ENCODE data around the gene SOHLH1. TPM values are rescaled to one million over a fixed set of nuclear protein-coding genes. Genes with fewer than 3 reads are reported as not detected.

The SOHLH1 gene
- total RNA-seq, 4 donors from 2014 or later = not detected

- no peak for DNase-seq
- no peaks in the 10 kb centered on the region for H3K27me3 ChIP-seq
- H3K9me3 ChIP-seq = no peaks in the 10 kb centered on the region
- H3K4me3 ChIP-seq = no peak overlapping the region
- H3K4me1 ChIP-seq = no peaks in the 10 kb centered on the region
- TF ChIP-seq POLR2A (IDR thresholded peaks at IDR 0.05) (no peak), CTCF (IDR thresholded peaks at IDR 0.05) (no peak)
- no peaks in the 10 kb centered on the region for H3K36me3 ChIP-seq
- H3K27ac ChIP-seq = no peak overlapping the region
These were observed 6.9 kb downstream of the SOHLH1 start for GRCh38 chr9:135692410-135692809.

- no peaks in the 10 kb centered on the region for H3K4me1 ChIP-seq
- no peaks in the 10 kb centered on the region for H3K9me3 ChIP-seq
- no peak overlapping the region for H3K4me3 ChIP-seq
- H3K36me3 ChIP-seq = no peaks in the 10 kb centered on the region
- no peak for DNase-seq
- no peak overlapping the region for H3K27ac ChIP-seq
- no peaks in the 10 kb centered on the region for H3K27me3 ChIP-seq
- TF ChIP-seq CTCF (IDR thresholded peaks at IDR 0.05) (no peak), POLR2A (IDR thresholded peaks at IDR 0.05) (no peak)
These were observed 8.3 kb downstream of the SOHLH1 start for GRCh38 chr9:135690836-135691570.

- H3K27me3 ChIP-seq = no peaks in the 10 kb centered on the region
- H3K36me3 ChIP-seq = no peaks in the 10 kb centered on the region
- no peak for TF ChIP-seq POLR2A (IDR thresholded peaks at IDR 0.05)
- TF ChIP-seq CTCF (IDR thresholded peaks at IDR 0.05) = no peak
- no peaks in the 10 kb centered on the region for H3K9me3 ChIP-seq
- H3K4me1 ChIP-seq = no peaks in the 10 kb centered on the region
- H3K27ac ChIP-seq = no peak overlapping the region
- no peak for DNase-seq
- H3K4me3 ChIP-seq = no peak overlapping the region
These were observed 10.3 kb downstream of the SOHLH1 start for GRCh38 chr9:135689011-135689410.

GRCh38 chr9:135687216-135687615, 12.1 kb downstream of the SOHLH1 start:
- Histone ChIP-seq H3K36me3 (no peaks in the 10 kb centered on the region), H3K27me3 (no peaks in the 10 kb centered on the region), H3K27ac (no peak overlapping the region), H3K4me3 (no peak overlapping the region), H3K9me3 (no peaks in the 10 kb centered on the region), H3K4me1 (no peaks in the 10 kb centered on the region)
- TF ChIP-seq POLR2A (IDR thresholded peaks at IDR 0.05) (no peak), CTCF (IDR thresholded peaks at IDR 0.05) (no peak)
- no peak for DNase-seq

- DNase-seq = no peak
- no peaks in the 10 kb centered on the region for H3K27me3 ChIP-seq
- no peak for TF ChIP-seq POLR2A (IDR thresholded peaks at IDR 0.05)
- TF ChIP-seq CTCF (IDR thresholded peaks at IDR 0.05) = no peak
- H3K27ac ChIP-seq = no peak overlapping the region
- H3K4me3 ChIP-seq = no peak overlapping the region
- no peaks in the 10 kb centered on the region for H3K36me3 ChIP-seq
- H3K4me1 ChIP-seq = no peaks in the 10 kb centered on the region
- no peaks in the 10 kb centered on the region for H3K9me3 ChIP-seq
These were observed 14.6 kb downstream of the SOHLH1 start for GRCh38 chr9:135684691-135685090.

All from Peyer's patch (tissue), 4 donors.